BJ (cell line): Measurements from ENCODE around the gene PYCR2. TPM values are rescaled to one million over a fixed set of nuclear protein-coding genes. Genes with fewer than 3 reads are reported as not detected.

Source experiments
- CTCF ChIA-PET: fragments of 350-600 bp; formaldehyde crosslinking; extraction: SDS; loops from one replicate; lab custom pipeline; 2021; ENCODE audit warnings: antibody characterized with exemption, inconsistent platforms; lab: Yijun Ruan, JAX
- POLR2A ChIA-PET: fragments of 300-600 bp; sonication (Branson Sonifier 250); formaldehyde crosslinking; extraction: SDS; loops from one replicate; lab custom pipeline; 2021; ENCODE audit warnings: antibody characterized with exemption; lab: Charles Lee
- DNase-seq: peaks from one replicate; pipeline ENCODE4 v3.0.0-alpha.2; 2011; ENCODE audit warnings: low read depth
- H3K27me3 ChIP-seq: 2 replicates; pipeline ENCODE4 v1.6.0; 2011; ENCODE audit warnings: low read length; ENCODE audit not compliant: control insufficient read depth, insufficient read depth
- H3K36me3 ChIP-seq: 2 replicates; pipeline ENCODE4 v1.5.1; 2011; ENCODE audit warnings: low read length; ENCODE audit not compliant: control insufficient read depth, insufficient read depth
- H3K4me3 ChIP-seq: 2 replicates; pipeline ENCODE4 v1.5.1; 2011; ENCODE audit warnings: low read depth, mild to moderate bottlenecking, control low read depth, low read length
- polyA plus RNA-seq: library from polyadenylated mRNA; depleted of rRNA; stranded (reverse); fragments of >200 nt; gene quantifications from 2 replicates; pipeline ENCODE4 v1.2.3, GENCODE V29; 2011
- TF ChIP-seq, protein P1 (sequence below): IDR thresholded peaks from 2 replicates; pipeline ENCODE4 v1.5.1; 2011; ENCODE audit warnings: low read depth, mild to moderate bottlenecking, control low read depth, inconsistent platforms, low read length, moderate library complexity; ENCODE audit not compliant: insufficient read depth

PYCR2 gene
- polyA plus RNA-seq, 1 experiment = 81.1 TPM

DNA sequence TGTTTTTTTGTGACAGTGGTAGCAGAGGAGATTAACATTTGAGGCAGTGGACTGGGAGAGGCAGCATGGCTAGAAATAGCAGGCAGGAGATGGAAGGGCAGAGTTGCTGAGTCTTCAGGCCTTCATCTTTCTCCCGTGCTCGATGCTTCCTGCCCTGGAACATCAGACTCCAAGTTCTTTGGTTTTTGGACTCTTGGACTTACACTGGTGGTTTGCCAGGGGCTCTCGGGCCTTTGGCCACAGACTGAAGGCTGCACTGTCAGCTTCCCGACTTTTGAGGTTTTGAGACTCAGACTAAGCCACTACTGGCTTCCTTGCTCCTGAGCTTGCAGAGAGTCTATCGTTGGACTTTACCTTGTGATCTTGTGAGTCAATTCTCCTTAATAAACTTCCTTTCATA is 41.2 kb upstream of the PYCR2 start:
- no peaks in the 10 kb centered on the region for H3K36me3 ChIP-seq
- ChIA-PET POLR2A (no interaction called here), CTCF (interaction anchor here (0.8 kb wide), 1 partner anchor 491 kb away, joined by 3 read pairs; no protein-coding TSS in a partner anchor)
- H3K4me3 ChIP-seq = no peak overlapping the region
- DNase-seq = no peak
- TF ChIP-seq, protein P1, sequence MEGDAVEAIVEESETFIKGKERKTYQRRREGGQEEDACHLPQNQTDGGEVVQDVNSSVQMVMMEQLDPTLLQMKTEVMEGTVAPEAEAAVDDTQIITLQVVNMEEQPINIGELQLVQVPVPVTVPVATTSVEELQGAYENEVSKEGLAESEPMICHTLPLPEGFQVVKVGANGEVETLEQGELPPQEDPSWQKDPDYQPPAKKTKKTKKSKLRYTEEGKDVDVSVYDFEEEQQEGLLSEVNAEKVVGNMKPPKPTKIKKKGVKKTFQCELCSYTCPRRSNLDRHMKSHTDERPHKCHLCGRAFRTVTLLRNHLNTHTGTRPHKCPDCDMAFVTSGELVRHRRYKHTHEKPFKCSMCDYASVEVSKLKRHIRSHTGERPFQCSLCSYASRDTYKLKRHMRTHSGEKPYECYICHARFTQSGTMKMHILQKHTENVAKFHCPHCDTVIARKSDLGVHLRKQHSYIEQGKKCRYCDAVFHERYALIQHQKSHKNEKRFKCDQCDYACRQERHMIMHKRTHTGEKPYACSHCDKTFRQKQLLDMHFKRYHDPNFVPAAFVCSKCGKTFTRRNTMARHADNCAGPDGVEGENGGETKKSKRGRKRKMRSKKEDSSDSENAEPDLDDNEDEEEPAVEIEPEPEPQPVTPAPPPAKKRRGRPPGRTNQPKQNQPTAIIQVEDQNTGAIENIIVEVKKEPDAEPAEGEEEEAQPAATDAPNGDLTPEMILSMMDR = no peak
- H3K27me3 ChIP-seq = 0 out of 2 replicates have a peak, but pooled peaks cover 3% of the 10 kb centered on the region

DNA sequence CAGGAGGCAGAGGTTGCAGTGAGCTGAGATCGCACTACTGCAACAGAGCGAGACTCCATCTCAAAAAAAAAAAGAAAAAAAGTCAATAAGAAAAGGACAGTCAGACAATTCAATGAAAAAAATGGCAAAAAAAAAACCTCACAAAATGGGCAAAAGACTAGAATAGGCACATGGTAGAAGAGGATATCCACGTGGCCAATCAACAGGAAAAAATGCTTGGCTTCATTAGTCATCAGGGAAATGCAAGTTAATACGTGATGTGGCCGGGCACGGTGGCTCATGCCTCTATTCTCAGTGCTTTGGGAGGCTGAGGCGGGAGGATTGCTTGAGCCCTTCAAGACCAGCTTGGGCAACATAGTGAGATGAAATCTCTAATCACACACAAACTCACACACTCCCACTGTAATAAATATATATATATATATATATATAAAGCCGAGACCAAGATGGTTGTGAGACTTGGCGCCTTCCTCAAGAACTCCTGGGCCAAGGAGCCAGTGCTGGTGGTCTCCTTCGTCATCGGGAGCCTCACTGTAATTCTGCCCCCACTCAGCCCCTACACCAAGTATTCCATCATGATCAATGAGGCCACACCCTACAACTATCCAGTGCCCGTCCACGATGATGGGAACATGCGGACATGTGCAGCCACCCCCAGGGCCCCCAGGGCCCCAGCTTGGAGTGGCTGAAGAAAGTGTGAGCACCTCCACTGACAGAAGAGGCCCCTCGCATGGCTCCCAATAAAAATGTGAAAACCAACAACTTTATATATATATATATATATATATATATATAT is 39.9 kb upstream of the PYCR2 start:
- ChIA-PET POLR2A (no interaction called here), CTCF (interaction anchor here (2.1 to 2.4 kb wide), 2 partner anchors 7 to 11 kb away, joined by 8 to 10 read pairs; no protein-coding TSS in a partner anchor)
- DNase-seq = no peak
- 0 out of 2 replicates have a peak, but pooled peaks cover 3% of the 10 kb centered on the region for H3K27me3 ChIP-seq
- TF ChIP-seq, protein P1 = no peak
- no peak overlapping the region for H3K4me3 ChIP-seq
- no peaks in the 10 kb centered on the region for H3K36me3 ChIP-seq

DNA sequence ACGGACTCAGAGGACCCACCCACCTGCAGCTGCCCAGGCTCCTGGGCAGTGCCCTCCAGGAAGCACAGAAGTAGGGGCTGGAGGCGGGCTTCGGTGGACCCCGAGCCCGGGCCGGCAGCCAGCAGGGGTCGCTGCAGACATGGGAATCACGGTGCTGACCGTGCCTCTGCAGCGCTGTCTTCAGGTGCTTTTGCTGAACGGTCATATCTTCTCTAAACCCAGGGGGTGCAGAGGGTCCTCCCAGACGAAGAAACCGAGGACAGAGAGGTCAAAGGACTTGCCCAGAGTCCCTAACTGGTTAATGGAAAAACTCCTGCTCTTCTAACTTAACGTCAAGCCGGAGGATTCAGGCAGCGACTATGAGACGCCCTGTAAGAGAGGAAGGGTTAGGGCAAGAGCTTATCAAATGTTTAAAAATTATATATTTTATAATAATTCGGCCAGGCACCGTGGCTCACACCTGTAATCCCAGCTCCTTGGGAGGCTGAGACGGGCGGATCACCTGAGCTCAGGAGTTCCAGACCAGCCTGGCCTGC is 38.5 kb upstream of the PYCR2 start:
- CTCF ChIA-PET = interaction anchor here (0.7 to 3.0 kb wide), 6 partner anchors 9 to 488 kb away, joined by 3 to 10 read pairs (median 6); partner anchors contain the start of gene SRP9
- no peaks in the 10 kb centered on the region for H3K36me3 ChIP-seq
- POLR2A ChIA-PET = interaction anchor here (0.6 kb wide), 1 partner anchor 80 kb away, joined by 3 read pairs; the partner anchor contains the start of gene TMEM63A
- TF ChIP-seq, protein P1 = peak; percentile 64
- DNase-seq = no peak
- 0 out of 2 replicates have a peak, but pooled peaks cover 3% of the 10 kb centered on the region for H3K27me3 ChIP-seq
- no peak overlapping the region for H3K4me3 ChIP-seq

DNA sequence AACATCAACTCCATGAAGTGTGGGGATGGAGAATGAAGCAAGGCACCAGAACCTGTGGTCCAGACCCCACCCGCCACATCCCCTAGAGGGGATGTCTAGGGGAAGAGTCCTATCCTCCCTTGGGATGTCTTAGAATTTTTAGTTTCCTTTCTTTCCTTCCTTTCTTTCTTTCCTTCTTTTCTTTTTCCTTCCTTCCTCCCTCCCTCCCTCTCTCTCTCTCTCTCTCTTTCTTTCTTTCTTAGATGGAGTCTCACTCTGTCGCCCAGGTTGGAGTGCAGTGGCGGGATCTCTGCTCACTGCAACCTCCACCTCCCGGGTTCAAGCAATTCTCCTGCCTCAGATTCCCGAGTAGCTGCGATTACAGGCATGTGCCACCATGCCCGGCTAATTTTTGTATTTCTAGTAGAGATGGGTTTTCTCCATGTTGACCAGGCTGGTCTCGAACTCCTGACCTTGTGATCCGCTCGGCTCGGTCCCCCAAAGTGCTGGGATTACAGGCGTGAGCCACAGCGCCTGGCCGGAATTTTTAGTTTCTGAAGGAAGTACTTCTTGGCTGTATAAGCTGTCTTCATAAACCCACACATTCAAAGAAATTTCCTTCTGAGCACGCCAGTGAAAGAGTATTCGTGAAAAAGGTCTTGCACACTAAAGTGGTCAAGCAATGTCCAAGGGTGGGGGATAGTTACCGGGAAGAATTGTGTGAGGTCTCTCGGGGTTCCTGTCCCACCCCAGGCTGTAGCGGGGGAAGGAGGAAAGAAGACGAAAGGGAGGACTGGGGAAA is 37.8 kb upstream of the PYCR2 start:
- no peak for DNase-seq
- CTCF ChIA-PET = interaction anchor here (0.8 to 3.0 kb wide), 10 partner anchors 10 to 487 kb away, joined by 3 to 10 read pairs (median 5); no protein-coding TSS in a partner anchor
- Histone ChIP-seq H3K4me3 (no peak overlapping the region), H3K27me3 (0 out of 2 replicates have a peak, but pooled peaks cover 3% of the 10 kb centered on the region), H3K36me3 (no peaks in the 10 kb centered on the region)
- POLR2A ChIA-PET = interaction anchor here (0.6 kb wide), 1 partner anchor 79 kb away, joined by 3 read pairs; the partner anchor contains the start of gene TMEM63A
- TF ChIP-seq, protein P1 = no peak
